IMR-90 (cell line): ENCODE data around the gene REV3L. TPM values are rescaled to one million over a fixed set of nuclear protein-coding genes. Genes with fewer than 3 reads are reported as not detected.

ENCODE experiments used
- ATAC-seq: fragments of 200-7000 bp; cut with Tn5 transposase; 2 replicates; pipeline ENCODE4 v1.9.1; 2020; ENCODE audit warnings: low read depth, mild to moderate bottlenecking, moderate library complexity
- BruUV-seq: library from RNA; stranded (reverse); fragments of 400-500 nt; replicated peaks from 2 replicates; lab custom pipeline; 2021; lab: Mats Ljungman, UMichigan
- CTCF ChIA-PET: fragments of 300-600 bp; formaldehyde crosslinking; extraction: SDS; loops from one replicate; lab custom pipeline; 2021; ENCODE audit warnings: antibody characterized with exemption; lab: Yijun Ruan, JAX
- POLR2A ChIA-PET: fragments of 300-600 bp; sonication (Branson Sonifier 250); formaldehyde crosslinking; loops from one replicate; lab custom pipeline; 2022; ENCODE audit warnings: antibody characterized with exemption; ENCODE audit not compliant: unreplicated experiment; lab: Charles Lee
- DNase-seq: peaks from one replicate; pipeline ENCODE4 v3.0.0; 2013
- H2AFZ ChIP-seq: replicated peaks from 2 replicates; pipeline ENCODE3; 2013; ENCODE audit warnings: low read length, mild to moderate bottlenecking; ENCODE audit not compliant: poor library complexity
- H2AK5ac ChIP-seq: 2 replicates; pipeline ENCODE4 v1.6.1; 2013; ENCODE audit warnings: low read depth, low read length, inconsistent platforms
- H2AK9ac ChIP-seq: replicated peaks from 2 replicates; pipeline ENCODE3; 2013; ENCODE audit warnings: mild to moderate bottlenecking, low read depth, low read length, moderate library complexity; ENCODE audit not compliant: poor library complexity
- H2BK120ac ChIP-seq: 2 replicates; pipeline ENCODE4 v1.6.1; 2013; ENCODE audit warnings: low read depth, low read length, inconsistent platforms
- H2BK15ac ChIP-seq: 3 replicates; pipeline ENCODE4 v1.6.1; 2013; ENCODE audit warnings: low read depth, low read length, inconsistent platforms
- H2BK20ac ChIP-seq: 2 replicates; pipeline ENCODE4 v1.6.1; 2013; ENCODE audit warnings: low read depth, mild to moderate bottlenecking, inconsistent platforms, low read length, moderate library complexity
- H2BK5ac ChIP-seq: 2 replicates; pipeline ENCODE4 v1.6.1; 2013; ENCODE audit warnings: mild to moderate bottlenecking, low read depth, low read length, inconsistent platforms; ENCODE audit not compliant: poor library complexity, severe bottlenecking
- H3K14ac ChIP-seq: replicated peaks from 2 replicates; pipeline ENCODE4 v1.6.1; 2013; ENCODE audit warnings: low read depth, low read length, inconsistent platforms
- H3K18ac ChIP-seq: 2 replicates; pipeline ENCODE4 v1.6.1; 2013; ENCODE audit warnings: low read depth, low read length, control low read depth
- H3K23ac ChIP-seq: 2 replicates; pipeline ENCODE4 v1.6.1; 2013; ENCODE audit warnings: low read depth, low read length, inconsistent platforms
- H3K27ac ChIP-seq: 2 replicates; pipeline ENCODE4 v1.5.1; 2013; ENCODE audit warnings: mild to moderate bottlenecking, control low read depth, low read length; ENCODE audit not compliant: insufficient read depth
- H3K27me3 ChIP-seq: 2 replicates; pipeline ENCODE4 v1.6.1; 2013; ENCODE audit warnings: low read length; ENCODE audit not compliant: control insufficient read depth, insufficient read depth
- H3K36me3 ChIP-seq: 2 replicates; pipeline ENCODE4 v1.6.1; 2013; ENCODE audit warnings: low read length, mixed read lengths; ENCODE audit not compliant: control insufficient read depth, insufficient read depth
- H3K4ac ChIP-seq: 2 replicates; pipeline ENCODE4 v1.6.1; 2013; ENCODE audit warnings: low read depth, low read length, inconsistent platforms
- H3K4me1 ChIP-seq: 2 replicates; pipeline ENCODE4 v1.6.1; 2013; ENCODE audit warnings: low read length, mixed read lengths; ENCODE audit not compliant: control insufficient read depth, insufficient read depth
- H3K4me2 ChIP-seq: 2 replicates; pipeline ENCODE4 v1.6.1; 2013; ENCODE audit warnings: low read depth, mild to moderate bottlenecking, control low read depth, low read length, moderate library complexity
- H3K4me3 ChIP-seq: 2 replicates; pipeline ENCODE4 v1.5.1; 2013; ENCODE audit warnings: low read depth, mild to moderate bottlenecking, control low read depth, low read length, moderate library complexity; ENCODE audit not compliant: insufficient read depth
- H3K56ac ChIP-seq: 2 replicates; pipeline ENCODE4 v1.6.1; 2013; ENCODE audit warnings: low read length, inconsistent platforms; ENCODE audit not compliant: insufficient read depth; ENCODE audit errors: extremely low read depth
- H3K79me1 ChIP-seq, 2 experiments: 2 replicates each; pipeline ENCODE4 v1.6.1; 2013; ENCODE audit warnings: low read length in 2 of 2, inconsistent platforms in 1 of 2, low read depth in 1 of 2
- H3K9ac ChIP-seq: 2 replicates; pipeline ENCODE4 v1.6.1; 2013; ENCODE audit warnings: low read depth, low read length, control low read depth
- H3K9me1 ChIP-seq: 2 replicates; pipeline ENCODE4 v1.6.1; 2013; ENCODE audit warnings: low read length, inconsistent platforms; ENCODE audit not compliant: insufficient read depth
- H3K9me3 ChIP-seq: 2 replicates; pipeline ENCODE4 v1.6.1; 2013; ENCODE audit warnings: low read length; ENCODE audit not compliant: control insufficient read depth, insufficient read depth
- H4K20me1 ChIP-seq: 2 replicates; pipeline ENCODE4 v1.6.1; 2013; ENCODE audit warnings: low read length, inconsistent platforms; ENCODE audit not compliant: insufficient read depth
- H4K5ac ChIP-seq: 2 replicates; pipeline ENCODE4 v1.6.1; 2013; ENCODE audit warnings: mild to moderate bottlenecking, low read depth, low read length, control low read depth
- H4K8ac ChIP-seq, 2 experiments: 2 replicates each; pipeline ENCODE4 v1.6.1; 2013; ENCODE audit warnings: low read depth in 2 of 2, low read length in 2 of 2, control low read depth in 1 of 2, inconsistent platforms in 1 of 2
- H4K91ac ChIP-seq: 2 replicates; pipeline ENCODE4 v1.6.1; 2013; ENCODE audit warnings: low read depth, low read length, inconsistent platforms; ENCODE audit not compliant: insufficient read depth
- BHLHE40 ChIP-seq: fragments of 150-350 bp; IDR thresholded peaks from 2 replicates; pipeline ENCODE4 v1.6.1; 2016; ENCODE audit warnings: mild to moderate bottlenecking, low read depth, low read length
- CEBPB ChIP-seq: IDR thresholded peaks from 2 replicates; pipeline ENCODE4 v1.6.1; 2012; ENCODE audit warnings: low read depth, low read length, improper control_type of control experiment
- CHD1 ChIP-seq: IDR thresholded peaks from 2 replicates; pipeline ENCODE4 v1.6.1; 2012; ENCODE audit warnings: low read depth, low read length, improper control_type of control experiment
- POLR2A ChIP-seq: IDR thresholded peaks from 2 replicates; pipeline ENCODE4 v1.6.1; 2012; ENCODE audit warnings: mild to moderate bottlenecking, low read depth, low read length
- RAD21 ChIP-seq: IDR thresholded peaks from 2 replicates; pipeline ENCODE4 v1.6.1; 2012; ENCODE audit warnings: low read length, improper control_type of control experiment
- RCOR1 ChIP-seq: IDR thresholded peaks from 2 replicates; pipeline ENCODE4 v1.6.1; 2012; ENCODE audit warnings: mild to moderate bottlenecking, low read length, improper control_type of control experiment; ENCODE audit not compliant: insufficient replicate concordance
- RFX5 ChIP-seq: IDR thresholded peaks from 2 replicates; pipeline ENCODE4 v1.8.0; 2012; ENCODE audit warnings: low read depth, mild to moderate bottlenecking, low read length, moderate library complexity
- WGBS, 2 experiments: methylation state at CpG; one replicate each; pipeline versions ENCODE4 v1.1.5 to v1.1.7; 2013; ENCODE audit warnings: missing lambda C conversion rate in 2 of 2; ENCODE audit not compliant: insufficient read length in 1 of 2; ENCODE audit errors: extremely low coverage in 2 of 2; 5-methylcytosine and 5-hydroxymethylcytosine counted together
- dilution Hi-C: fragments of 300-500 bp; cut with HindIII; formaldehyde crosslinking; loops from one replicate; pipeline ENCODE4 v1.14.3; 2018; ENCODE audit warnings: low sequenced_read_pairs; ENCODE audit not compliant: unreplicated experiment
- in situ Hi-C: fragments of 300-500 bp; cut with MboI; formaldehyde crosslinking; loops from 3 replicates; pipeline ENCODE4 v1.14.3; 2019; ENCODE audit warnings: low sequenced_read_pairs, inconsistent platforms, mixed read lengths
- intact Hi-C: fragments of 100-400 bp; cut with micrococcal nuclease; formaldehyde crosslinking; loops from 2 replicates; pipeline ENCODE4 v1.10.0; 2022
- polyA plus RNA-seq, 3 experiments: library from polyadenylated mRNA; depleted of rRNA; stranded (reverse); fragments of >200 nt; gene quantifications; 2 replicates each; pipeline ENCODE4 v1.2.3, GENCODE V29; 2012; ENCODE audit warnings: low replicate concordance in 1 of 3
- total RNA-seq: library from RNA; depleted of rRNA; stranded (reverse); fragments of >200 nt; gene quantifications from 2 replicates; pipeline ENCODE4 v1.2.3, GENCODE V29; 2012
- TF ChIP-seq, protein P1 (sequence below): fragments of 150-350 bp; IDR thresholded peaks from 2 replicates; pipeline ENCODE4 v1.6.1; 2017; ENCODE audit warnings: mild to moderate bottlenecking, antibody characterized with exemption, low read length, low read depth

REV3L gene
- total and polyA plus RNA-seq, 2 of the 4 experiments (the other 2 are of a cell fraction) = 7.4 to 15.4 TPM

DNA sequence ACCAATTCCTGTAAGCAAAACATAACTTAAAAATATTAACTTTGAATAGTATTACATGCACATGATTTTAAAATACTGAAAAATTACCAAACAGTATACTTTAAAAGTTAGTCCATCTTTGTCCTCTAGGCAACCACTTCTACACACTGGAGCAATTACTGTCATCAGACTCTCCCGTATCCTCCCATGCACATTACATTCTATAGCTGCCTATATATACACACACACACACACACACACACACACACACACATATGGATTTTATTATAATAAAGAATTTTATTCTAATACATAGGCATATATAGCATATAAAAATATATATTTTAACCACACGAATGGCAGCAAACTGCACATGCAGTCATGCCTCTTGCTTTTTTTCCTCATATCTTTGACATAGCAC, 8.2 kb downstream of the REV3L start:
- Histone ChIP-seq H3K14ac (no peak overlapping the region), H2BK20ac (no peak overlapping the region), H3K27ac (no peak overlapping the region), H3K9me1 (peaks cover 11% of the 10 kb centered on the region), H2AK5ac (no peak overlapping the region), H3K4me1 (peaks cover 8% of the 10 kb centered on the region), H2AFZ (no peak overlapping the region), H3K56ac (no peak overlapping the region), H3K79me1 (peaks cover 11 to 60% of the 10 kb centered on the region in 2 experiments), H3K4me3 (no peak overlapping the region), H3K9me3 (no peaks in the 10 kb centered on the region), H4K91ac (no peak overlapping the region), H3K36me3 (no peaks in the 10 kb centered on the region), H2BK120ac (no peak overlapping the region), H2BK5ac (no peak overlapping the region), H2AK9ac (no peak overlapping the region), H3K27me3 (no peaks in the 10 kb centered on the region), H2BK15ac (no peak overlapping the region), H3K18ac (no peak overlapping the region), H4K8ac (no peak overlapping the region), H3K4me2 (no peak overlapping the region), H4K5ac (no peak overlapping the region), H3K23ac (no peak overlapping the region), H4K20me1 (peaks cover 35% of the 10 kb centered on the region), H3K4ac (no peak overlapping the region), H3K9ac (no peak overlapping the region)
- DNase-seq = no peak
- CTCF ChIA-PET = interaction anchor here (1.3 kb wide), 1 partner anchor 154 kb away, joined by 3 read pairs; no protein-coding TSS in a partner anchor
- in situ Hi-C loops = no loop called here
- intact Hi-C loops = loop anchor here (5.0 kb wide), 1 partner anchor 57 kb away; no protein-coding TSS in a partner anchor
- no peak for TF ChIP-seq RAD21
- no peak for TF ChIP-seq CHD1
- TF ChIP-seq POLR2A = no peak
- TF ChIP-seq, protein P1, sequence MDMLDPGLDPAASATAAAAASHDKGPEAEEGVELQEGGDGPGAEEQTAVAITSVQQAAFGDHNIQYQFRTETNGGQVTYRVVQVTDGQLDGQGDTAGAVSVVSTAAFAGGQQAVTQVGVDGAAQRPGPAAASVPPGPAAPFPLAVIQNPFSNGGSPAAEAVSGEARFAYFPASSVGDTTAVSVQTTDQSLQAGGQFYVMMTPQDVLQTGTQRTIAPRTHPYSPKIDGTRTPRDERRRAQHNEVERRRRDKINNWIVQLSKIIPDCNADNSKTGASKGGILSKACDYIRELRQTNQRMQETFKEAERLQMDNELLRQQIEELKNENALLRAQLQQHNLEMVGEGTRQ = no peak
- no peak for TF ChIP-seq BHLHE40
- TF ChIP-seq RCOR1 = no peak
- TF ChIP-seq RFX5 = no peak
- TF ChIP-seq CEBPB = no peak
- no TSS peak for BruUV-seq
- dilution Hi-C loops = no loop called here
- no CpG with 5 or more reads among the region's 2 CpGs for WGBS, 2 experiments
- POLR2A ChIA-PET = no interaction called here
- no peak for ATAC-seq
